HCT116 (cell line): Measurements from ENCODE around the gene SHISA4. TPM values are rescaled to one million over a fixed set of nuclear protein-coding genes. Genes with fewer than 3 reads are reported as not detected.

ENCODE experiments used
- ATAC-seq: fragments of 200-7000 bp; cut with Tn5 transposase; 2 replicates; pipeline ENCODE4 v1.9.1; 2020; ENCODE audit warnings: mild to moderate bottlenecking, moderate library complexity
- BruUV-seq: library from RNA; stranded (reverse); fragments of 400-500 nt; replicated peaks from 2 replicates; lab custom pipeline; 2021; lab: Mats Ljungman, UMichigan
- CTCF ChIA-PET: fragments of 300-600 bp; sonication (Branson Sonifier 250); formaldehyde crosslinking; loops from one replicate; lab custom pipeline; 2021; ENCODE audit warnings: antibody characterized with exemption; lab: Charles Lee
- POLR2A ChIA-PET: fragments of 300-600, 350-600 bp; sonication (Branson Sonifier 250); formaldehyde crosslinking; loops from one replicate; lab custom pipeline; 2021; ENCODE audit warnings: antibody characterized with exemption; lab: Charles Lee
- RAD21 ChIA-PET, 2 experiments: fragments of 300-600 bp; sonication (Branson Sonifier 250); formaldehyde crosslinking; loops; one replicate each; lab custom pipeline; 2023; ENCODE audit warnings: low total read pairs in 2 of 2; ENCODE audit not compliant: uncharacterized antibody in 2 of 2, unreplicated experiment in 2 of 2, low non-redundant PET in 1 of 2; lab: Charles Lee
- DNase-seq: peaks from one replicate; pipeline ENCODE4 v3.0.0-alpha.2; 2010; ENCODE audit warnings: low read depth, low spot score
- H2AFZ ChIP-seq: fragments of 200-600 bp; shearing (Covaris generic), sonication (generic); 2 replicates; pipeline ENCODE4 v1.6.1; 2017; ENCODE audit warnings: low read depth, mixed run types, mixed read lengths, antibody characterized with exemption, low read length; ENCODE audit not compliant: poor library complexity, severe bottlenecking
- H3K27ac ChIP-seq: 2 replicates; pipeline ENCODE4 v1.5.1; 2012; ENCODE audit warnings: low read depth, low read length
- H3K27me3 ChIP-seq: fragments of 200-600 bp; sonication (generic); 2 replicates; pipeline ENCODE4 v1.6.1; 2016; ENCODE audit warnings: mixed run types, low read length, mixed read lengths; ENCODE audit not compliant: insufficient read depth
- H3K36me3 ChIP-seq, 2 experiments: fragments of 200-500 bp in 1 of 2; fragments of 200-600 bp in 1 of 2; sonication (Bioruptor generic) in 1 of 2; sonication (generic) in 1 of 2; 2 replicates each; pipeline versions ENCODE4 v1.5.1 to v1.6.1; 2014 to 2016; ENCODE audit warnings: low read length in 2 of 2, inconsistent platforms in 1 of 2, mixed read lengths in 1 of 2, mixed run types in 1 of 2; ENCODE audit not compliant: insufficient read depth in 2 of 2, control insufficient read depth in 1 of 2
- H3K4me1 ChIP-seq, 2 experiments: fragments of 200-600 bp in 1 of 2; sonication (generic) in 1 of 2; 2 replicates each; pipeline versions ENCODE4 v1.5.1 to v1.6.1; 2012 to 2017; ENCODE audit warnings: low read length in 2 of 2, inconsistent platforms in 1 of 2, mild to moderate bottlenecking in 1 of 2, mixed read lengths in 1 of 2, mixed run types in 1 of 2, moderate library complexity in 1 of 2; ENCODE audit not compliant: insufficient read depth in 2 of 2, control insufficient read depth in 1 of 2
- H3K4me2 ChIP-seq: fragments of 200-600 bp; sonication (generic); 2 replicates; pipeline ENCODE4 v1.6.1; 2017; ENCODE audit warnings: mixed run types, low read length, mixed read lengths
- H3K4me3 ChIP-seq, 2 experiments: fragments of 200-600 bp in 1 of 2; sonication (generic) in 1 of 2; replicated peaks in 1 of 2; 2 replicates each; pipeline ENCODE4 v1.5.1; 2011 to 2016; ENCODE audit warnings: low read length in 2 of 2, control low read depth in 1 of 2, low read depth in 1 of 2, mild to moderate bottlenecking in 1 of 2, mixed read lengths in 1 of 2, mixed run types in 1 of 2
- H3K79me2 ChIP-seq: fragments of 200-600 bp; sonication (generic); 2 replicates; pipeline ENCODE4 v1.6.1; 2017; ENCODE audit warnings: mild to moderate bottlenecking, mixed run types, low read length, moderate library complexity, mixed read lengths; ENCODE audit not compliant: insufficient read depth
- H3K9ac ChIP-seq: fragments of 200-600 bp; sonication (generic); 2 replicates; pipeline ENCODE4 v1.6.1; 2016; ENCODE audit warnings: low read length, mixed read lengths
- H3K9me2 ChIP-seq: fragments of 200-600 bp; sonication (generic), shearing (Covaris generic); 2 replicates; pipeline ENCODE4 v1.6.1; 2017; ENCODE audit warnings: mixed run types, mild to moderate bottlenecking, moderate library complexity; ENCODE audit not compliant: insufficient read depth
- H3K9me3 ChIP-seq, 2 experiments: fragments of 200-500 bp in 1 of 2; fragments of 200-600 bp in 1 of 2; sonication (Bioruptor generic) in 1 of 2; sonication (generic) in 1 of 2; 2 replicates each; pipeline ENCODE4 v1.6.1; 2014 to 2017; ENCODE audit warnings: low read length in 2 of 2, mixed read lengths in 2 of 2, inconsistent platforms in 1 of 2, low read depth in 1 of 2, mild to moderate bottlenecking in 1 of 2, mixed run types in 1 of 2, moderate library complexity in 1 of 2; ENCODE audit not compliant: control insufficient read depth in 1 of 2, insufficient read depth in 1 of 2
- H4K20me1 ChIP-seq: fragments of 200-600 bp; sonication (generic), shearing (Covaris generic); 2 replicates; pipeline ENCODE4 v1.6.1; 2017; ENCODE audit warnings: mixed run types, mild to moderate bottlenecking, moderate library complexity; ENCODE audit not compliant: insufficient read depth
- CBX3 ChIP-seq: IDR thresholded peaks from 2 replicates; pipeline ENCODE4 v1.6.1; 2012; ENCODE audit warnings: low read depth
- CEBPB ChIP-seq: IDR thresholded peaks from 2 replicates; pipeline ENCODE4 v1.6.1; 2012; ENCODE audit warnings: low read depth
- ELF1 ChIP-seq: IDR thresholded peaks from 2 replicates; pipeline ENCODE4 v1.6.1; 2012; ENCODE audit warnings: low read depth, borderline replicate concordance
- EZH2 ChIP-seq: fragments of 200-600 bp; sonication (generic); IDR thresholded peaks from 2 replicates; pipeline ENCODE4 v1.6.1; 2017; ENCODE audit warnings: antibody characterized with exemption, mixed run types
- FOSL1 ChIP-seq: IDR thresholded peaks from 2 replicates; pipeline ENCODE4 v1.6.1; 2012; ENCODE audit warnings: low read depth
- JUND ChIP-seq: IDR thresholded peaks from 2 replicates; pipeline ENCODE4 v1.6.1; 2012
- MAX ChIP-seq: IDR thresholded peaks from 2 replicates; pipeline ENCODE4 v1.6.1; 2012
- POLR2AphosphoS5 ChIP-seq: IDR thresholded peaks from 2 replicates; pipeline ENCODE4 v1.6.1; 2011; ENCODE audit warnings: mild to moderate bottlenecking, low read depth, low read length, moderate library complexity
- REST ChIP-seq: IDR thresholded peaks from 2 replicates; pipeline ENCODE4 v1.6.1; 2012; ENCODE audit warnings: low read depth
- SIN3A ChIP-seq: IDR thresholded peaks from 2 replicates; pipeline ENCODE4 v1.6.1; 2012; ENCODE audit warnings: low read depth
- SP1 ChIP-seq: IDR thresholded peaks from 2 replicates; pipeline ENCODE4 v1.6.1; 2012; ENCODE audit warnings: low read depth
- SRF ChIP-seq: IDR thresholded peaks from 2 replicates; pipeline ENCODE4 v1.6.1; 2012; ENCODE audit warnings: low read depth
- TCF7L2 ChIP-seq: IDR thresholded peaks from 2 replicates; pipeline ENCODE4 v1.7.0; 2011; ENCODE audit warnings: borderline replicate concordance, inconsistent platforms; ENCODE audit not compliant: insufficient read depth, insufficient read length; ENCODE audit errors: extremely low read depth
- YY1 ChIP-seq: IDR thresholded peaks from 2 replicates; pipeline ENCODE4 v1.6.1; 2011; ENCODE audit warnings: low read length, low read depth, moderate library complexity, mild to moderate bottlenecking; ENCODE audit not compliant: insufficient replicate concordance; ENCODE audit errors: extremely low read depth
- ZFX ChIP-seq: fragments of 450-650 bp; IDR thresholded peaks from 2 replicates; pipeline ENCODE4 v1.6.1; 2017
- ZNF274 ChIP-seq: fragments of 200-500 bp; sonication (Bioruptor generic); IDR thresholded peaks from 2 replicates; pipeline ENCODE4 v1.6.1; 2014; ENCODE audit warnings: mild to moderate bottlenecking, low read depth, low read length, inconsistent platforms
- intact Hi-C: fragments of 100-400 bp; cut with micrococcal nuclease; formaldehyde crosslinking; loops from 2 replicates; pipeline ENCODE4 v1.10.0; 2022
- total RNA-seq: library from RNA; stranded (reverse); gene quantifications from one replicate; pipeline ENCODE4 v1.2.1, GENCODE V29; 2021; ENCODE audit not compliant: unreplicated experiment
- TF ChIP-seq, protein P1 (sequence below), 3 experiments: fragments of 200-600 bp in 1 of 3; sonication (generic) in 1 of 3; IDR thresholded peaks in 2 of 3; conservative IDR thresholded peaks in 1 of 3; 2 replicates each; pipeline ENCODE4 v1.5.1; 2012 to 2017; ENCODE audit warnings: low read depth in 2 of 3, low read length in 2 of 3, antibody characterized with exemption in 1 of 3, borderline replicate concordance in 1 of 3, control low read depth in 1 of 3, mild to moderate bottlenecking in 1 of 3, mixed read lengths in 1 of 3, mixed run types in 1 of 3, moderate library complexity in 1 of 3; ENCODE audit not compliant: insufficient read depth in 1 of 3
- TF ChIP-seq, protein P2 (sequence below): IDR thresholded peaks from 2 replicates; pipeline ENCODE4 v1.6.1; 2011; ENCODE audit warnings: mild to moderate bottlenecking, low read length, moderate library complexity; ENCODE audit not compliant: insufficient replicate concordance; ENCODE audit errors: extremely low read depth

SHISA4 gene
- total RNA-seq, 1 experiment from 2014 or later = 15.2 TPM

DNA sequence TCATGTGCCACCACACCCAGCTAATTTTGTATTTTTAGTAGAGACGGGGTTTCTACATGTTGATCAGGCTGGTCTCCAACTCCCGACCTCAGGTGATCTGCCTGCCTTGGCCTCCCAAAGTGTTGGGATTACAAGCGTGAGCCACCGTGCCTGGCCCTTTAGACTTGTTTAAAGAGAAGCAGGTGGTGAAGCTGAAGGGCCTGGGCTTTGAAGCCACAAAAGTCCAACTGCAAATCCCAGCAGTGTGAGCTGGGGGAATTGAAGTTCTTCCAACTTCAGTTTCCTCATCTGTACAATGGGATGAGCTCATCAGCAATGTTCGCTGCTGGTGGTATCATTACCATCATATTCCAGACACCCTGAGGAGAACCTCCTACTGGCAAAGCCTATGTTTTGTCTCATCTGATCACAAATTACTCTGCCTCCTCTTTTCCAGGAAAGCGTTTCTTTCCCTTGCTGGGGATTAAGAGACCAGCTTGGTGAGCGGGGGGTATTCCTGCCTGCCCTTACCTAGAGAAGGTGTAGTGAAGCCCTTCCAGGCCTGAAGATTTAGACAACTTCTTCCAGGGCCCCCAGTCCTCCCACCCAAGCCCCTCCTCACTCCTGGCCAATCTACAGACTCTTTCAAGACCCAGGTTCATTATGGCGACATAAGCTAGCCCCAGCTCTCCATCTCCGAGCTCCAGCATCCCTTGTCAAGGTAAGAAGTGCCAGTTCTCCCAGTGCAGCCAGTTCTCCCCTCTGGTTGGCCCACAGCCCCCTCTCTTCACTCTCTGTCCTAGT is 2.4 kb upstream of the SHISA4 start:
- intact Hi-C loops = loop anchor here (5.0 kb wide), 1 partner anchor 236 kb away; the partner anchor contains the start of gene GPR37L1
- Histone ChIP-seq H3K27ac (no peak overlapping the region), H3K79me2 (no peaks in the 10 kb centered on the region), H3K36me3 (no peaks in the 10 kb centered on the region), H3K4me2 (no peak overlapping the region), H4K20me1 (no peaks in the 10 kb centered on the region), H2AFZ (no peak overlapping the region), H3K27me3 (no peaks in the 10 kb centered on the region), H3K4me1 (peaks cover 49 to 69% of the 10 kb centered on the region in 2 experiments), H3K9me2 (no peaks in the 10 kb centered on the region), H3K4me3 (no peak overlapping the region), H3K9me3 (no peaks in the 10 kb centered on the region), H3K9ac (no peak overlapping the region)
- ChIA-PET RAD21 (no interaction called here), POLR2A (interaction anchor here (1.1 kb wide), 1 partner anchor 9 kb away, joined by 3 read pairs; no protein-coding TSS in a partner anchor), CTCF (interaction anchor here (1.0 to 4.2 kb wide), 3 partner anchors 9 to 10 kb away, joined by 7 to 27 read pairs (median 9); no protein-coding TSS in a partner anchor)
- no TSS peak for BruUV-seq
- DNase-seq (no peak), ATAC-seq (no peak)
- TF ChIP-seq SIN3A (no peak), SP1 (no peak), POLR2AphosphoS5 (no peak), REST (no peak), ZNF274 (no peak), CEBPB (no peak), ZFX (no peak), JUND (no peak), MAX (no peak), EZH2 (no peak), ELF1 (no peak), FOSL1 (no peak), SRF (no peak), TCF7L2 (no peak), YY1 (no peak), CBX3 (no peak)
- TF ChIP-seq, protein P1, sequence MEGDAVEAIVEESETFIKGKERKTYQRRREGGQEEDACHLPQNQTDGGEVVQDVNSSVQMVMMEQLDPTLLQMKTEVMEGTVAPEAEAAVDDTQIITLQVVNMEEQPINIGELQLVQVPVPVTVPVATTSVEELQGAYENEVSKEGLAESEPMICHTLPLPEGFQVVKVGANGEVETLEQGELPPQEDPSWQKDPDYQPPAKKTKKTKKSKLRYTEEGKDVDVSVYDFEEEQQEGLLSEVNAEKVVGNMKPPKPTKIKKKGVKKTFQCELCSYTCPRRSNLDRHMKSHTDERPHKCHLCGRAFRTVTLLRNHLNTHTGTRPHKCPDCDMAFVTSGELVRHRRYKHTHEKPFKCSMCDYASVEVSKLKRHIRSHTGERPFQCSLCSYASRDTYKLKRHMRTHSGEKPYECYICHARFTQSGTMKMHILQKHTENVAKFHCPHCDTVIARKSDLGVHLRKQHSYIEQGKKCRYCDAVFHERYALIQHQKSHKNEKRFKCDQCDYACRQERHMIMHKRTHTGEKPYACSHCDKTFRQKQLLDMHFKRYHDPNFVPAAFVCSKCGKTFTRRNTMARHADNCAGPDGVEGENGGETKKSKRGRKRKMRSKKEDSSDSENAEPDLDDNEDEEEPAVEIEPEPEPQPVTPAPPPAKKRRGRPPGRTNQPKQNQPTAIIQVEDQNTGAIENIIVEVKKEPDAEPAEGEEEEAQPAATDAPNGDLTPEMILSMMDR (IDR thresholded peaks at IDR 0.05 in 2 of 3, conservative IDR thresholded peaks at IDR 0.05 in 1 of 3; ENCODE audit: borderline replicate concordance in 1 of 3, insufficient read depth in 1 of 3, low read depth in 2 of 3, low read length in 2 of 3) = no peak
- TF ChIP-seq, protein P2, sequence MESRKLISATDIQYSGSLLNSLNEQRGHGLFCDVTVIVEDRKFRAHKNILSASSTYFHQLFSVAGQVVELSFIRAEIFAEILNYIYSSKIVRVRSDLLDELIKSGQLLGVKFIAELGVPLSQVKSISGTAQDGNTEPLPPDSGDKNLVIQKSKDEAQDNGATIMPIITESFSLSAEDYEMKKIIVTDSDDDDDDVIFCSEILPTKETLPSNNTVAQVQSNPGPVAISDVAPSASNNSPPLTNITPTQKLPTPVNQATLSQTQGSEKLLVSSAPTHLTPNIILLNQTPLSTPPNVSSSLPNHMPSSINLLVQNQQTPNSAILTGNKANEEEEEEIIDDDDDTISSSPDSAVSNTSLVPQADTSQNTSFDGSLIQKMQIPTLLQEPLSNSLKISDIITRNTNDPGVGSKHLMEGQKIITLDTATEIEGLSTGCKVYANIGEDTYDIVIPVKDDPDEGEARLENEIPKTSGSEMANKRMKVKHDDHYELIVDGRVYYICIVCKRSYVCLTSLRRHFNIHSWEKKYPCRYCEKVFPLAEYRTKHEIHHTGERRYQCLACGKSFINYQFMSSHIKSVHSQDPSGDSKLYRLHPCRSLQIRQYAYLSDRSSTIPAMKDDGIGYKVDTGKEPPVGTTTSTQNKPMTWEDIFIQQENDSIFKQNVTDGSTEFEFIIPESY = no peak
